SJSA1 (cell line): ENCODE measurements around the gene URB2. TPM values are rescaled to one million over a fixed set of nuclear protein-coding genes. Genes with fewer than 3 reads are reported as not detected.
"Not testable (repeated sequence)": the region's sequence is repeated elsewhere in the genome, so short reads cannot be mapped to it uniquely, and the experiment has no call there.

Experiments used
- DNase-seq, 2 experiments: peaks; one replicate each; pipeline ENCODE4 v3.0.0-alpha.2; 2015 to 2020; ENCODE audit warnings: low spot score in 2 of 2, low read depth in 1 of 2
- H3K27ac ChIP-seq: fragments of 250-450 bp; sonication (Bioruptor Pico); 2 replicates; pipeline ENCODE4 v1.5.1; 2020; ENCODE audit warnings: mild to moderate bottlenecking, moderate library complexity
- H3K27me3 ChIP-seq: fragments of 250-450 bp; sonication (Bioruptor Pico); replicated peaks from 2 replicates; pipeline ENCODE4 v1.5.1; 2020; ENCODE audit warnings: mild to moderate bottlenecking, moderate library complexity
- H3K36me3 ChIP-seq: fragments of 250-450 bp; sonication (Bioruptor Pico); 2 replicates; pipeline ENCODE4 v1.5.1; 2020; ENCODE audit warnings: mild to moderate bottlenecking
- H3K4me1 ChIP-seq: fragments of 250-450 bp; sonication (Bioruptor Pico); replicated peaks from 2 replicates; pipeline ENCODE4 v1.6.1; 2021; ENCODE audit warnings: mild to moderate bottlenecking
- H3K4me3 ChIP-seq: fragments of 250-450 bp; sonication (Bioruptor Pico); 2 replicates; pipeline ENCODE4 v1.5.1; 2020; ENCODE audit warnings: mild to moderate bottlenecking
- H3K9me3 ChIP-seq: fragments of 250-450 bp; sonication (Bioruptor Pico); replicated peaks from 2 replicates; pipeline ENCODE4 v1.5.1; 2020; ENCODE audit warnings: mild to moderate bottlenecking
- total RNA-seq: library from RNA; depleted of rRNA; stranded (reverse); fragments of >200 nt; shearing (Covaris generic); gene quantifications from 2 replicates; pipeline ENCODE4 v1.2.3, GENCODE V29; 2014; rRNA removed

The URB2 gene
- total RNA-seq, result 11.9 and 15.2 TPM in 2 replicates

DNA sequence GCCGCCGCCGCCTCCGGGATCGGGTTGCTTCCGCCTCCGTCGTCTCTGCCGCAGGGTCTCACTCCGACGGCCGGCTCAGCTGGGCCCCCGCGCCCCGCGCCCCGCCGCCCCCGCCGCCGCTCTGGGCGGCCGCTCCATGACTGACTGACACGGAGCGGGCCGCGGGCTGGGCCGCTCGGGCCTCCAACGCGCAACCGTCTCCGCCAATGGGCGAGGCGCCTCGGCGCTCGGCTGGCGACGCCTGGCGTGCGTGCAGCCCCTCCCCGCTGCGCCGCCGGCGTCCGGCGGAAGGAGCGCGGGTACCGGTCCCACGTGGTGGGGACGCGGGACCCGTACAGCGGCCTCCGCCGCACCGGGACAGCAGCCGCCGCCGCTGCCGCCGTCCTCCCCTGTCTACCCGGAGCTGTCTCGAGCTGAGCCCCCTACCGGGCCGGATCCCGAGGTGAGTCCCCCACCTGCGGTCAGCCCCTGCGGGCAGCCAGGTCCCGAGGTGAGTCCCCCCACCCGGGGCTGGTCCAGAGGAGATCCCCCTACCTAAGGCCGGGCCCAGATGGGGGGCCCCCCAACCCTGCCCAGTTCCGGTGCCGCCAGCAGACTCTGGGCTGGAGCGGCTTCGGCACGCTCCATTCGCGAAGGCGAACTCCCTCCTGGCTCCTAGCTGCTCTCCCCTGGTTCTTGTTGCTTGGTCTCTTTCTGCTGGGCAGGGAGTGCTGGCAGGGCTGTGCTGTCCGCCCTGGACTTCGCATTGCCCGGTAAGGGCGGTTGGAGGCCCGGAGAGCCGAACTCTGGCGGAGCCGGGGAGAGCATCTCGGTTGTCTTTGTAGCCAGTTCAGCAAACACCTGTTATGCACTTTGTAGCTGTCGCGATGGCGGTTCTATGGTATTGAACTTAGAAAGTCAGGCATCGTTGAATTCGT, at the start of gene URB2, which contains the start of gene TAF5L:
Gene URB2, plus strand, starts transcription at position 333 of the 917 bp plus-strand sequence. CDS start 1,387 bp downstream, outside the sequence.
Gene TAF5L, minus strand, starts transcription at position 208 of the 917 bp plus-strand sequence. CDS start 11,640 bp downstream, outside the sequence.
- no peaks in the 10 kb centered on the region for H3K27me3 ChIP-seq
- peak within 1 kb of the TSS; percentile 98 for H3K4me3 ChIP-seq
- peaks cover 3% of the 10 kb centered on the region; the same call in 1 of the 2 replicates for H3K9me3 ChIP-seq
- H3K4me1 ChIP-seq, result peaks cover 16% of the 10 kb centered on the region
- peaks cover 26% of the 10 kb centered on the region for H3K36me3 ChIP-seq
- H3K27ac ChIP-seq, result peak within 1 kb of the TSS; percentile 58
- DNase-seq, result peak; percentile 81 to 86

DNA sequence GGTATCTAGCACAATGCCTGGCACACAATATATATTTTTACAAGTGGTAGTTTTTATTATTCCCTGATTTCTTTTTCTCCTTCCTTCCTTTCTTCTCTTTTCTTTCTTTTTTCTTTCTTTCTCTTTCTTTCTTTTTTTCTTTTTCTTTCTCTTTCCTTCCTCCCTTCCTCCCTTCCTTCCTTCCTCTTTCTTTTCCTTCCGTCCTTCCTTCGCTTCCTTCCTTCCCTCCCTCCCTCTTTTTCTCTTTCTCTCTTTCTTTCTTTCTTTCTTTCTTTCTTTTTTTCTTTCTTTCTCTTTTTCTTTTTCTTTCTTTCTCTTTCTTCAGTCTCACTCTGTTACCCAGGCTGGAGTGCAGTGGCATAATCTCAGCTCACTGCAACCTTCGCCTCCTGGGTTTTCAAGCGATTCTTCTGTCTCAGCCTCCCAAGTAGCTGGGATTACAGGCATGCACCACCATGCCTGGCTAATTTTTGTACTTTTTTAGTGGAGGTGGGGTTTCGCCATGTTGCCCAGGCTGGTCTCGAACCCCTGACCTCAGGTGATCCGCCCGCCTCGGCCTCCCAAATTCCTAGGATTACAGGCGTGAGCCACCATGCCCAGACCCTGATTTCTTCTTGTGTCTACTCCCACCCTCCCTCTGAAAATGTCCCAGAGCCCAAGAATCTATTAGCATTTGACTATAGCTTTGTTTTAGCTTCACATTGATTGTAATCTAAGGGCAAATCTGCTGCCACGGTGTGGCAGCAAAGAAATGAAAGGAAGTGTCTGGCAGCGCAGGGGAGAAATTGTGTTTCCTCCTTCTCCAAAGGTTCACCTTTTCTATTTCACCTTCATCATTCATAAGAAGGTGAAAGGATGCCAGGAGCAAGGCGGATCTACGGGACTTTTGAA, 47.6 kb upstream of the URB2 start:
- no peaks in the 10 kb centered on the region for H3K27me3 ChIP-seq
- DNase-seq, result no peak
- no peaks in the 10 kb centered on the region for H3K4me1 ChIP-seq
- no peak overlapping the region for H3K27ac ChIP-seq
- H3K9me3 ChIP-seq, result no peaks in the 10 kb centered on the region
- H3K36me3 ChIP-seq, result no peaks in the 10 kb centered on the region
- no peak overlapping the region for H3K4me3 ChIP-seq

DNA sequence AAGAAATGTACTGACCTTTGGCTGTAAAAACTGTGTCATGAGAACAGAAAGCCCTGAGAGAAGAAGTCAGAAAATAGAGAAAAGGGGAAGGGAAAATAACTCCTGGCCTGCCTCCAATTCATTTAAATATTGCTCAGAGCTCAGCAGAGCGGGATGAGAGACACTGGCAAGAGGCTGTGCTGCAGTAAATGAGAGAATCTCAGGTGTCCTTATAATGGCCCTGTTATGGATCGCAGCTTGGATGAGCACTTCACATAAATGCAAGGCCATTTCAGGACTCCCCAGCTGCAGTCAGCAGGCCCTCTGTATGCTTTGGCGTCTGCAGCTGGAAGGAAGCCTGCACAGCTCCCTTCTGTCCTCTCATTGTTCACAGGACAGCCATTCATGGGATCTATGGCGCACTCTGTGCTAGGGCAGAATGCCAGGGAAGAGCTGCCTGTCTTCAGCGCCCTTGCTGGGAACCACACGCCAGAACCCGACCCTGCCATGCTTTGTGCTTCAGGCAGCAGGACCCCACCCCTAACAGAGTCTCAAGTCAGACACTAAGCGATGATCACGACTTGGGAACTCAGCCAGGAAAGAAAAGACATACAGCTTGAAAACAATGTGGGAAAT, 46.9 kb upstream of the URB2 start:
- peak in 1 of 2 experiments; percentile 15 for DNase-seq
- no peak overlapping the region for H3K27ac ChIP-seq
- no peaks in the 10 kb centered on the region for H3K9me3 ChIP-seq
- H3K36me3 ChIP-seq, result no peaks in the 10 kb centered on the region
- H3K4me1 ChIP-seq, result no peaks in the 10 kb centered on the region
- H3K4me3 ChIP-seq, result no peak overlapping the region
- H3K27me3 ChIP-seq, result no peaks in the 10 kb centered on the region

DNA sequence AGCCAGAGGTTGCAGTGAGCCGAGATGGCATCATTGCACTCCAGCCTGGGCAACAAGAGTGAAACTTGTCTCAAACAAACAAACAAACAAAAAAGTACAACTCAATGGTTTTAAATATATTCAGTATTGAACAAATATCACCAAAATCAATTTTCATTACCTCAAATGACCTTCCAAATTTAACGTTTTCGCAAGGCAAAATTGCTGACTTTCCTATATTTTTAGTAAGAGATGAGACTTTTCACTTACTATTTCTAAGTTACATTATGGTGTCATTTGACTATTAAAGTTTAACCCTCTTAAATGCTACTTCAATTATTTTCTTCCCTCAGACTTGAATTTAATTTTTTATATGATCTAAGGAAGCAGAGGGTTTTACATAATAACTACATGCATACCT, 44.6 kb upstream of the URB2 start:
- Histone ChIP-seq H3K4me3 (no peak overlapping the region), H3K27ac (no peak overlapping the region), H3K27me3 (no peaks in the 10 kb centered on the region), H3K4me1 (no peaks in the 10 kb centered on the region), H3K9me3 (no peaks in the 10 kb centered on the region), H3K36me3 (no peaks in the 10 kb centered on the region)
- no peak for DNase-seq

DNA sequence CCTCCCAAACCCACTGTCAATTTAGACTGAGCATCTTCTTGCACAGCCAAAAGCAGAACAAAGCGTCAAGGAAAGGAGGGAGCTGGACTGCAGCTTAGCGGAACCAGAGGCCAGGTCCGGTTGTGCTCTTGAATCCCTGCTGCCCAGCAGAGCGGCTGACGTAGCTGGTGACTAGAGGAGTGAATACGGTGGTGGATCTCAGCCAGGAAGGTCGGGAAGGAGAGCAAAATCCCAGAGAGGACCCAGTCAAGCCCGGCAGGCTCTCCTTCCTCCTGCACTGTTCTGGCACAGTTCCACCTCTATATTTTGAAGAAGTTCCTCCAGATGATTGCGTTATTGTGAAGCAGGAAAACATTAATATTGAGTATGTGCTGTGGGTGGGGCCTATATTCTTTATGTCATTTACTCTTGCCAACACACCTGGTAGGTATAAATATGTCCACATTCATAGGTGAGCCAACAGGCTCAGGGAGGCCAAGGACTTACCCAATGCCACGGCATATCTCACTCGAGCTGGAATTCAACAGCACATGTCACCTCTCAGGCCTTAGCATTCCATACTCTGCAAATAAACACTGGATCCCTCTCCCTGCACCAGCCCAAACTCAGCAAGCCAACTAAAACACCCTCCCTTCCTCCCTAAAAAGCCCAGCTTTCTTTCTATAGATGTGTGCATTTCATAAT, 43.9 kb upstream of the URB2 start:
- Histone ChIP-seq H3K27ac (no peak overlapping the region), H3K9me3 (no peaks in the 10 kb centered on the region), H3K36me3 (no peaks in the 10 kb centered on the region), H3K27me3 (no peaks in the 10 kb centered on the region), H3K4me3 (no peak overlapping the region), H3K4me1 (no peaks in the 10 kb centered on the region)
- DNase-seq, result no peak

DNA sequence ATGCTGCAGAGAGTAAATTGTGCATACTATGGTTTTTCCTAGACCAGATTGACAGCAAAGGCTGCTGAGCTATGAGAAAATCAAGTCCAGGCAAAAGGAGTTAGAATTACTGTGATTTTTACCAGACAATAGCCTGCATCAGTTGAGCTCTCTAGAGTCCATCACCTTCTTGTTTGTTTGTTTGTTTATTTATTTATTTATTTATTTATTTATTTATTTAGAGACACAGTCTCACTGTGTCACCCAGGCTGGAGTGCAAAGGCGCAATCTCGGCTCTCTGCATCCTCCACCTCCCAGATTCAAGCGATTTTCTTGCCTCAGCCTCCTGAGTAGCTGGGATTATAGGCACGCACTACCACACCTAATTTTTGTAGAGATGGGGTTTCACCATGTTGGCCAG, 43.3 kb upstream of the URB2 start:
- no peak overlapping the region for H3K4me3 ChIP-seq
- no peak for DNase-seq

DNA sequence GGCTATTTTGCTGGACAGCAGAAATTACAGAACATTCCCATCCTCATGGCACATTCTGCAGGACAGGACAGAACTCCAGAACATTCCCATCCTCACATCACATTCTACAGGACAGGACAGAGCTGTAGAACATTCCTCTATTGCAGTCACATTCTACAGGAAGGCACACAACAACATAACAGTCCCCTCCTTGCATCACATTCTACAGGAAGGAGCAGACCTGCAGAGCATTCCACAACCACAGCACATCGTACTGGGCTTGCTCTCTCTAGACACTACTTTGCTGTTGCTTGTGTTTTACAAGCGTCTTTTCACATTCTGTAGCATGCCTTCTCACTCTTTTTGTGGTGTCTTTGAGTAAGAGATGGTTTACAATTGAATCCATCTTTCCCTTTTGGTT, 40.7 kb upstream of the URB2 start:
- Histone ChIP-seq H3K27me3 (no peaks in the 10 kb centered on the region), H3K4me3 (no peak overlapping the region), H3K36me3 (no peaks in the 10 kb centered on the region), H3K9me3 (no peaks in the 10 kb centered on the region), H3K4me1 (no peaks in the 10 kb centered on the region), H3K27ac (no peak overlapping the region)
- no peak for DNase-seq

More for the DNA sequence above, 43.3 kb upstream of the URB2 start:
- Histone ChIP-seq H3K27ac (no peak overlapping the region), H3K9me3 (no peaks in the 10 kb centered on the region), H3K4me1 (no peaks in the 10 kb centered on the region), H3K27me3 (no peaks in the 10 kb centered on the region), H3K36me3 (no peaks in the 10 kb centered on the region)

DNA sequence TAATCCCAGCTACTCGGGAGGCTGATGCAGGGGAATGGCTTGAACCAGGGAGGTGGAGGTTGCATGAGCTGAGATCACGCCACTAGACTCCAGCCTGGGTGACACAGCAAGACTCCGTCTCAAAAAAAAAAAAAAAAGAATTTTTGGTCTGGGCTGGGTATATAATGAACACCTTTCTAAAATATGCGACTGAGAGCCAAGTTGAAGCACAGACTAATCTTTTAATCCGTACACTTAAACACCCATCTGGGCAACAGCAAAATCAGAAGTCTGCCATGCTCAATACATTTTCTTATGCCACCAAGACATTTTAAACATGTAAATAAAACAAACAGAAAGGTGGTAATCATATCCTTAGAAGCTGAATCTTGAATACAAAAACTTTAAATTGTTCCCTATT, 35.9 kb upstream of the URB2 start:
- Histone ChIP-seq H3K27ac (no peak overlapping the region), H3K36me3 (peaks cover 25% of the 10 kb centered on the region), H3K4me3 (no peak overlapping the region), H3K4me1 (no peaks in the 10 kb centered on the region), H3K9me3 (no peaks in the 10 kb centered on the region), H3K27me3 (no peaks in the 10 kb centered on the region)
- DNase-seq, result no peak

DNA sequence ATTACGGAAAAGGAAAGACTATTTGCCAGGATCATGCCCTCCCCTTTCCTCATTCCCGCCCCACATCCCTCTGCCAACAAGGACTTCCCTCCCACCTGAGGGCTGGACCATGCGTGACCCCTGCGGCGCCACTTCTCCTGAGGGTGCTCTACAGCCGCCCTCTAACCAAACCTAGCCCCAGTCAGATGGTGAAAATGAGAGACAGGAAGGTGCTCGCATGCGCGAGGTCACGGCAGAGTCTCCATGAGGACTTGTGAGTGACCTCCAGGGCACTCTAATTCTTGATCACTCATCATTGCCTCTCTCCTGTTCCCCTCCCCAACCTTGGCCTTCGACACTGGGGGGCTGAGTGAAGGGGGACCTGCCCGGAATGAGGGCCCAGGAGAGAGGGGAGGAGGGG, 32.2 kb upstream of the URB2 start:
- H3K4me1 ChIP-seq, result peaks cover 28% of the 10 kb centered on the region
- H3K27me3 ChIP-seq, result no peaks in the 10 kb centered on the region
- H3K9me3 ChIP-seq, result no peaks in the 10 kb centered on the region
- no peak overlapping the region for H3K4me3 ChIP-seq
- peaks cover 33% of the 10 kb centered on the region for H3K36me3 ChIP-seq
- no peak overlapping the region for H3K27ac ChIP-seq
- DNase-seq, result no peak

DNA sequence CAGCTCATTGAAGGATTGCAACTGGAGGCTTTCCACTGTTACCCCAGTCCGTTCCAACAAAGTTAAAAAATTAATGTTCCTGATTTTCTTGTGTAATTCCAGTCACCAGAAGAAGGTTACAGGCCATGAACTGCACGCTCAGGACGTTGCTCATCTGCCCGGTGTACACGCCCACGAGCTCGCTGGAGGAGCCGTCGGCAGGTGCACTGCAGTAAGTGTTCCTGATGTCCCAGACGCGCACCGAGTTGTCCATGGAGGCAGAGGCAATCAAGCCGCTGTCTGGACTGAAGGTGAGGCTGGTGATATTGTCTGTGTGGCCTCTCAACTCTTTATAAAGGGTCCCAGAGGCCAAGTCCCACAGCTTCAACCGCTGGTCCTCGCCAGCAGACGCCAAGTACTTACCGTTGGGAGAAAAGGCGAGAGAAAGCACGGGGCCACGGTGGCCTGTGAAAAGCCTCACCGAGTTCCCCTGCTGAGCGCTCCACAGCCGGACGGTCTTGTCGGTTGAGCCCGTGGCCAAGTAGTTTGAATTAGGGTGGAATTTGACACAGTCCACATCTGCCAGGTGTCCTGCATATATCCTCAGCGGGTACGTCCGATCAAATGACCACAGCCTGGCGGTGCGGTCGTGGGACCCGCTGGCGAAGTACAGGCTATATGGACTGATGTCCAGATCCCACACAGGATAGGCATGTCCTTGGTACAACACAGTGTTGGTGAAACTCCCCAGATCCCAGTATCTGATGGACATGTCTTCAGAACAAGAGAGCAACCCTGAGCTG, 31.6 kb upstream of the URB2 start:
- Histone ChIP-seq H3K27me3 (no peaks in the 10 kb centered on the region), H3K36me3 (peaks cover 35% of the 10 kb centered on the region), H3K9me3 (no peaks in the 10 kb centered on the region), H3K4me1 (peaks cover 28% of the 10 kb centered on the region), H3K27ac (no peak overlapping the region), H3K4me3 (no peak overlapping the region)
- no peak for DNase-seq

DNA sequence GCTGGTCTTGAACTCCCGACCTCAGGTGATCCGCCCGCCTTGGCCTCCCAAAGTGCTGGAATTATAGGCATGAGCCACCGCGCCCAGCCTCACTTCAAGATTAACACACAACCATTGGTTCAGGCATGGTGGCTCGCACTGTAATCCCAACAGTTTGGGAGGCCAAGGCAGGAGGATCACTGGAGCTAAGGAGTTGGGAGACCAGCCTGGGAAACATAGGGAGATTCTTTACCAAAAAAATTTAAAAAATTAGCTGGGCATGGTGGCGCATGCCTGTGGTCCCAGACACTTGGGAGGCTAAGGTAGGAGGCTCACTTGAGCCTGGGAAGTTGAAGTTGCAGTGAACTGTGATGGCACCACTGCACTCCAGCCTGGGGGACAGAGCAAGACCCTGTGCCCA, 30.2 kb upstream of the URB2 start:
- DNase-seq, H3K27me3 ChIP-seq, H3K4me3 ChIP-seq, H3K9me3 ChIP-seq: not testable (repeated sequence)
- Histone ChIP-seq H3K36me3 (peaks cover 47% of the 10 kb centered on the region), H3K27ac (peak overlapping the region; percentile 74), H3K4me1 (peaks cover 28% of the 10 kb centered on the region)

DNA sequence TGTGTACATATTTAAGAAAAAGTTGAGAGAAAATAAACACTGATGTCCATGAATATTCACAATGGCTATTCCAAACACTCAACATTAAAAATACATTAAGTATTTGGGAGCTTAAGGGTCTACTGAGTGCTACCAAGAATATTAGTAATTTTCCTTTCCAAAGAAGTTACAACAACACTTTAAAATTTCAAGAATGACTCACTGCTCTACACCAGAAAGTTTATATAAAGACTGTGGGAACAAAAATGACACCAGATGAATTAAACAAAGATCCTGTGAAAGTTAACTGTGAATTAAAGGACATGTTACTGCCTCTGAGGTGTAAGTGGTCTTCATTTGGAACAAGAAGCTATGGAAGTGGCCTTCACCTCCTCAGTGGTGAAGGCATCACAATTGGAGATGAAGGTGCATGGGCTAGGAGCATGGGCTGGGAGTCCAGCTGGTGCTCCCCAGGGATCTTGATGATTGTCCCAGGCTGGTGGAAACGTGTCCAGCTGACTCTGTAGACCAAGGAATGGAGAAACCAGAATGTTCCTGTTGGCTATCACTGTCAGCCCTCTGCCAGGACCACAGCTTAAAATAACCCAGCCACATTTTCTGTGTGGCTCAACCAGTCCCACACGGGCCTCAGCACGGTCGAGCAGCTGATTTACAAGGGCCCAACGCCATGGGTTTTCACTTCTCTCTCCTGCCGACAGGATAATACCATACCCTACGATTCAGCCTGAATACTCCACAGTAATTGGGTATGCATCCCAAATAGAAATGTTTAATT, 28.9 kb upstream of the URB2 start:
- Histone ChIP-seq H3K9me3 (no peaks in the 10 kb centered on the region), H3K36me3 (peaks cover 56% of the 10 kb centered on the region), H3K4me1 (peaks cover 28% of the 10 kb centered on the region), H3K4me3 (no peak overlapping the region), H3K27me3 (no peaks in the 10 kb centered on the region), H3K27ac (peak overlapping the region; percentile 74)
- peak; percentile 49 to 85 for DNase-seq
